GM10248 (cell line): ENCODE data around the gene CEP70.

Source experiments
- CTCF ChIA-PET: fragments of 300-600 bp; sonication (Branson Sonifier 250); formaldehyde crosslinking; extraction: SDS; loops from one replicate; lab custom pipeline; 2021; ENCODE audit warnings: antibody characterized with exemption; lab: Yijun Ruan, JAX
- POLR2A ChIA-PET: fragments of 350-650 bp; sonication (Branson Sonifier 250); formaldehyde crosslinking; extraction: SDS; loops from one replicate; lab custom pipeline; 2020; ENCODE audit warnings: antibody characterized with exemption; lab: Yijun Ruan, JAX
- DNase-seq: peaks from one replicate; pipeline ENCODE4 v3.0.0; 2012; ENCODE audit errors: extremely low spot score
- TF ChIP-seq, protein P1 (sequence below): IDR thresholded peaks from 2 replicates; pipeline ENCODE4 v1.5.1; 2012; ENCODE audit warnings: mild to moderate bottlenecking, low read depth; ENCODE audit errors: extremely low read depth, missing control alignments, control extremely low read depth

The CEP70 gene

DNA sequence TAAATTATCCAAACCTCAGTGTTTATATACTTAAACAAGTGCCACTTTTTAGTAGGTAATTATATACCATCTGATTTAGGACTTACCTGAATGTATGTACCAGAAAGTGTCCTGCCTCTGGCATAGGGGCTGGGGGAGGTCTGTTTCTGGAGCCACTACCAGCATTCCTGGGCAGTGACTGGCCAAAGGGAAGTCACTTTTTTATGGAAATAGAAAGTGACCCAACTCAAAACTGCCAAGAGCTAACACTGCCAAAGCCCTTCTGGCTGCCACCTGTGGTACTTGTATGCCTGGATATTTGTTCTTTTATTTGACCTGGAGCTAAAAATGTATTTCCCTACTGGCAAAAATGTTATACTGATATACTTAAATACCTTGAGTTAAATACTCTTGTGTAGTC, 116.9 kb downstream of the CEP70 start:
- DNase-seq: no peak
- POLR2A ChIA-PET: no interaction called here
- CTCF ChIA-PET: interaction anchor here (1.3 to 3.6 kb wide), 3 partner anchors 17 to 459 kb away, joined by 3 to 24 read pairs (median 4); no protein-coding TSS in a partner anchor
- TF ChIP-seq, protein P1, sequence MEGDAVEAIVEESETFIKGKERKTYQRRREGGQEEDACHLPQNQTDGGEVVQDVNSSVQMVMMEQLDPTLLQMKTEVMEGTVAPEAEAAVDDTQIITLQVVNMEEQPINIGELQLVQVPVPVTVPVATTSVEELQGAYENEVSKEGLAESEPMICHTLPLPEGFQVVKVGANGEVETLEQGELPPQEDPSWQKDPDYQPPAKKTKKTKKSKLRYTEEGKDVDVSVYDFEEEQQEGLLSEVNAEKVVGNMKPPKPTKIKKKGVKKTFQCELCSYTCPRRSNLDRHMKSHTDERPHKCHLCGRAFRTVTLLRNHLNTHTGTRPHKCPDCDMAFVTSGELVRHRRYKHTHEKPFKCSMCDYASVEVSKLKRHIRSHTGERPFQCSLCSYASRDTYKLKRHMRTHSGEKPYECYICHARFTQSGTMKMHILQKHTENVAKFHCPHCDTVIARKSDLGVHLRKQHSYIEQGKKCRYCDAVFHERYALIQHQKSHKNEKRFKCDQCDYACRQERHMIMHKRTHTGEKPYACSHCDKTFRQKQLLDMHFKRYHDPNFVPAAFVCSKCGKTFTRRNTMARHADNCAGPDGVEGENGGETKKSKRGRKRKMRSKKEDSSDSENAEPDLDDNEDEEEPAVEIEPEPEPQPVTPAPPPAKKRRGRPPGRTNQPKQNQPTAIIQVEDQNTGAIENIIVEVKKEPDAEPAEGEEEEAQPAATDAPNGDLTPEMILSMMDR: no peak

DNA sequence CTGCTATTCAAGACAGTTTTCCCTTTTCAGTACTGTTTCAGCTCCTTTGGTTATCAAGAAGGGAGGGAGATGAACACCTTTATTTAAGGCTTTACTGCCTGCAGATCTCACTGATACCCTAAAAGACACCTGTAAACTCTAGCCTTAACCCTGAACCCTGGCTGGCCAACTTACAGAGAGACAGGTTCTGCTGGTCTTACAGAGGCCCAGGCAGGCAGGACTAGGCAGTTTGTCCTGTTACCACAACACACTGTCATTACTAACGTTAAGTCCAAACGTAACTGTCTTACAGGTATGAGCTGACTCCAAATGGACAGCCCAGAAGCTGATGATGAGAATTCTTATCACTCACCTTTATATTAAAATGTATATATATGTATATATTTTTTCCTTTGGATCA, 117.5 kb downstream of the CEP70 start:
- CTCF ChIA-PET: interaction anchor here (1.3 to 3.6 kb wide), 3 partner anchors 16 to 460 kb away, joined by 3 to 24 read pairs (median 4); no protein-coding TSS in a partner anchor

DNA sequence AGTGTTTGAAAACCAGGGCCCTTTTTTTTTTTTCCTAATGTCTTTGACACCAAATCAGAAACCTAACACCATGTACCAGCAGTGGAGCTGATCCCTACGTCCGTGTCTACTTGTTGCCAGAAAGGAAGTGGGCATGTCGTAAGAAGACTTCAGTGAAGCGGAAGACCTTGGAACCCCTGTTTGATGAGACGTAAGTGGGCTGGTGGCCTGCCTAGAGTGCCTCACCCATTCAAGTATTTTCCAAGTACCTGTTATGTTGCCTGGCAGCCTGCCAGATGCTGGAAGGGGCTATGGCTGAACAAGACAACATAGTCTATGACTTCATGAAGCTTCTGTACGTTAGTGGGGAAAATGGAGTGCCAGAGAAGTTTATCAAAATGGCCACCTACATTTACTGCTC, 119.9 kb downstream of the CEP70 start:
- TF ChIP-seq, protein P1: no peak
- DNase-seq: no peak
- POLR2A ChIA-PET: no interaction called here
- CTCF ChIA-PET: interaction anchor here (0.9 to 1.7 kb wide), 4 partner anchors 14 to 449 kb away, joined by 3 to 6 read pairs (median 4); no protein-coding TSS in a partner anchor

More for the DNA sequence above, 117.5 kb downstream of the CEP70 start:
- no peak for DNase-seq
- POLR2A ChIA-PET: no interaction called here
- TF ChIP-seq, protein P1: no peak

DNA sequence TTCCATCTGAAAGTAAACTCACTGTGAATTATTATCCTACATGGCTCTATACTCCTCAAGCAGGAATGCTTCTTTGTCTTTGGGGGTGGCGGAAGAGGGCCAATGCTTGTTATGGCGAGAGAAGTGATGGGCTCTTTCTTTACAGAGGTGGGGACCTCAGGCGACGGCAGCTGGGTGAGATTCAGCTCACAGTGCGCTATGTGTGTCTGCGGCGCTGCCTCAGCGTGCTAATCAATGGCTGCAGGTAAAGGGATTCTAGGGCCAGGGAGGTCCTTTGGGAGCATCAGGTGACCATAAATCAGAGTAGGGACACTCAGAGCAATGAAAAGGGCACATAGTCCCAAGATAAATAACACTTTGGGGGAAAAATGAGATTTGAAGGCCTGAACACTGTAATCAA, 120.7 kb downstream of the CEP70 start:
- DNase-seq: no peak
- ChIA-PET CTCF (no interaction called here), POLR2A (no interaction called here)
- TF ChIP-seq, protein P1: no peak

DNA sequence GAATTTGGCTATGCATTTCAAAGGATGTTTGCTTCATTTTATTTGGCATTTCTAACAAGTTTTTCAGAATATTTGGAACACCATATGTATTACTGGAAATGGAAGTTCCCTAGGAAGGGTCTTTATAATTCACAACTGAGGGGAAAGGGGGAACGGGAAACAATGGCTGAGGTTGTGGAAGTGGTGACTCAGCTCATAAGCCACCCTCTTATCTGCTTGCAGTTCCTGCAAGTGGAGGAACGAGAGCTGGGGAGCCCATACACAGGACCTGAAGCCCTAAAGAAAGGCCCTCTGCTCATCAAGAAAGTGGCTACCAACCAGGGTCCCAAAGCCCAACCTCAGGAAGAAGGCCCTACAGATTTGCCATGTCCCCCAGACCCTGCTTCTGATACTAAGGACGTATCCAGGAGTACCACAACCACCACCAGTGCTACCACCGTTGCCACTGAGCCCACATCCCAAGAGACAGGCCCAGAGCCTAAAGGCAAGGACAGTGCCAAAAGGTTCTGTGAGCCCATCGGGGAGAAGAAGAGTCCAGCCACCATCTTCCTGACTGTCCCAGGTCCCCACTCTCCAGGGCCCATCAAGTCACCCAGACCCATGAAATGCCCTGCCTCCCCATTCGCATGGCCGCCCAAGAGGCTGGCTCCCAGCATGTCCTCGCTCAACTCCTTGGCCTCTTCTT, 121.8 kb downstream of the CEP70 start:
- CTCF ChIA-PET: interaction anchor here (1.3 to 2.8 kb wide), 2 partner anchors 443 to 451 kb away, joined by 3 to 9 read pairs; no protein-coding TSS in a partner anchor
- TF ChIP-seq, protein P1: no peak
- POLR2A ChIA-PET: no interaction called here
- no peak for DNase-seq

DNA sequence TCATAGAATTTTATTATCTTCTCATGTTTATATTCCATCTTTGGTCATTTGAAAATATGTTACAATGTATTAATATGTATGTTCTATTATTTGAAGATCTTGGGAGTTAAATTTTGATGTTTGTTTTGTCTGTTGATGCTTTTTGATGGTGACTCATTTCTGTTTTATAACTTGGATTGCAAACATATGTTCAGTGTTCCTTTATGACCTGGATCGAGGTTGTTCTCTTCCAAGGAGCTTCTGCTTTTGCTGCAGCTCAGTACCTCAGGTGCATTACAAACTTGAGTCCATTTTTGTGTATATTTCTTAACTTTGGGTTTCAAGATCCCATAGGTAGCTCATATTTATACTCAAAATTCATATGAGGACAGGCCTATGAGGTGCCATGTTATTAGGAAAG, 122.6 kb downstream of the CEP70 start:
- ChIA-PET POLR2A (no interaction called here), CTCF (interaction anchor here (0.9 to 2.8 kb wide), 3 partner anchors 21 to 452 kb away, joined by 3 to 9 read pairs (median 3); no protein-coding TSS in a partner anchor)
- no peak for DNase-seq
- TF ChIP-seq, protein P1: no peak
